ENCODE results near the gene FAM241A. TPM values are rescaled to one million over a fixed set of nuclear protein-coding genes. Genes with fewer than 3 reads are reported as not detected.

FAM241A gene
- total and polyA plus RNA-seq, 2 of the 13 experiments (the other 11 are each of a cell fraction or from before 2014, with no cell fraction given): 0.61 to 0.69 TPM

- TF ChIP-seq WIZ (CRISPR knock-in tag; IDR thresholded peaks at IDR 0.05): no peak
- no peak for TF ChIP-seq ATAD3A (CRISPR knock-in tag; IDR thresholded peaks at IDR 0.05)
- TF ChIP-seq ZNF382 (CRISPR knock-in tag; IDR thresholded peaks at IDR 0.05; ENCODE audit: borderline replicate concordance): no peak
- peak; percentile 95 for TF ChIP-seq NR2C2 (CRISPR knock-in tag; IDR thresholded peaks at IDR 0.05; ENCODE audit: borderline replicate concordance)
- TF ChIP-seq CHD4 (IDR thresholded peaks at IDR 0.05; ENCODE audit: borderline replicate concordance, low read length): no peak
- TF ChIP-seq ZNF646 (CRISPR knock-in tag; IDR thresholded peaks at IDR 0.05): no peak
- peak; percentile 69; the same call in 1 of the 2 replicates for TF ChIP-seq BCL3 (CRISPR knock-in tag; IDR thresholded peaks at IDR 0.05)
- TF ChIP-seq PBX3 (CRISPR knock-in tag; IDR thresholded peaks at IDR 0.05; ENCODE audit: borderline replicate concordance): no peak
- TF ChIP-seq ZNF547 (CRISPR knock-in tag; IDR thresholded peaks at IDR 0.05): no peak
- no peak for TF ChIP-seq JDP2 (CRISPR knock-in tag; IDR thresholded peaks at IDR 0.05; ENCODE audit: borderline replicate concordance)
- no peak for TF ChIP-seq TERF1 (CRISPR knock-in tag; IDR thresholded peaks at IDR 0.05)
- peak; percentile 45; the same call in 1 of the 2 replicates for TF ChIP-seq GATA4 (IDR thresholded peaks at IDR 0.05; ENCODE audit: borderline replicate concordance, low read depth)
- no peak for TF ChIP-seq ZNF597 (CRISPR knock-in tag; IDR thresholded peaks at IDR 0.05)
- TF ChIP-seq ZNF367 (CRISPR knock-in tag; IDR thresholded peaks at IDR 0.05; ENCODE audit: borderline replicate concordance): no peak
- no peak for TF ChIP-seq ZNF841 (CRISPR knock-in tag; IDR thresholded peaks at IDR 0.05; ENCODE audit: borderline replicate concordance)
- peak; percentile 85 for TF ChIP-seq KMT2B (CRISPR knock-in tag; IDR thresholded peaks at IDR 0.05)
- 0 out of 2 replicates have a peak, but pooled peaks have one; percentile 48 for TF ChIP-seq KDM4B (CRISPR knock-in tag; IDR thresholded peaks at IDR 0.05)
Observed at GRCh38 chr4:112230879-112231778, 85.9 kb downstream of the FAM241A start (continued).

All from HepG2 (cell line).